Measurements from ENCODE around the gene SYNJ2.
"Not testable (repeated sequence)": the region's sequence is repeated elsewhere in the genome, so short reads cannot be mapped to it uniquely, and the experiment has no call there.

Gene SYNJ2

DNA sequence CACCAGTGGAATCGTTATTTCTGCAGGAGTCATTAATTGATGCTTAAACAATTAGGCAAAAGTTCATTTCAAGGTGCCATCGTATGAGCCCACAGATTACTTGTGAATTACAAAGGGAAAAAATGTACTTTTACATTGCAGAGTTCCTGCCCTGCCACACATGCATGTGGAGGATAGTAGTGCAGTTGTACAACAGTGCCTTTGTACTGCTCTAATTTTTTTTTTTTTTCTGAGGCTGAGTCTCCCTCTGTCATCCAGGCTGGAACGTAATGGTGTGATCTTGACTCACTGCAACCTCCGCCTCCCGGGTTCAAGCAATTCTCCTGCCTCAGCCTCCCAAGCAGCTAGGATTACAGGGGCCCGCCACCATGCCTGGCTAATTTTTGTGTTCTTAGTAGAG is 26.0 kb upstream of the SYNJ2 start:
- DNase-seq = no peak

GRCh38 chr6:157956171-157956730 is 25.4 kb upstream of the SYNJ2 start:
- DNase-seq = no peak

DNA sequence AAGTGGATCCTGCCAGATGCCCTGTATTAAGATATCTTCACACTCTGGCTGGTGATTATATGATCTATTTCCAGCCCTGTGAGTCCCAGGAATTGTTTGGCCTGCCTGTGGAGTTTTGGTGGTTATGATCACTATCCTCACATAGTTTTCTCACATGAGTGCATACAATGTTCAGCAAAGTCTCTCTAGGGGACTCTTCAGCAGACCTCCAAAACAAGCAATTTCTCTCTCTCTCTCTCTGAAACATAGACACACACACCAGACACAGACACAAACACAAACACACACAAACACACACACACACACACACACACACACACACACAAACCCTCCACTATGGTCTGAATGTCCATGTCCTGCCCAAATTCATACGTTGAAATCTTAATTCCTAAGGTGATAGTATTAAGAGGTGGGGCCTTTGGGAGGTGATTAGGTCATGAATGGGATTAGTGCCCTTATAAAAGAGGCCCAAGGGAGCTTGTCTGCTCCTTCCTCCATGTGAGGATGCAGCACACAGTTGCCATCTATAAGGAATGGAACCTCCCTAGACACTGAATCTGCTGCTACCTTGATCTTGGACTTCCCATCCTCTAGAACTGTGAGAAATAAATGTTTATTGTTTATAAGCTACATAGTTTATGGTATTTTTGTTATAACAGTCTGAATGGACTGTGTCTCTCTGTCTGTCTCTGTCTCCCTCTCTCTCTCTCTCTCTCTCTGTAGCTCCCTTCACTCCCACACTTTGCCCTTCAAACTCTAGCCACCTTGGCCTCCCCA is 22.0 kb upstream of the SYNJ2 start:
- DNase-seq = no peak

- no peak for DNase-seq
Measured at GRCh38 chr6:157961153-157961831, 20.4 kb upstream of the SYNJ2 start.

DNA sequence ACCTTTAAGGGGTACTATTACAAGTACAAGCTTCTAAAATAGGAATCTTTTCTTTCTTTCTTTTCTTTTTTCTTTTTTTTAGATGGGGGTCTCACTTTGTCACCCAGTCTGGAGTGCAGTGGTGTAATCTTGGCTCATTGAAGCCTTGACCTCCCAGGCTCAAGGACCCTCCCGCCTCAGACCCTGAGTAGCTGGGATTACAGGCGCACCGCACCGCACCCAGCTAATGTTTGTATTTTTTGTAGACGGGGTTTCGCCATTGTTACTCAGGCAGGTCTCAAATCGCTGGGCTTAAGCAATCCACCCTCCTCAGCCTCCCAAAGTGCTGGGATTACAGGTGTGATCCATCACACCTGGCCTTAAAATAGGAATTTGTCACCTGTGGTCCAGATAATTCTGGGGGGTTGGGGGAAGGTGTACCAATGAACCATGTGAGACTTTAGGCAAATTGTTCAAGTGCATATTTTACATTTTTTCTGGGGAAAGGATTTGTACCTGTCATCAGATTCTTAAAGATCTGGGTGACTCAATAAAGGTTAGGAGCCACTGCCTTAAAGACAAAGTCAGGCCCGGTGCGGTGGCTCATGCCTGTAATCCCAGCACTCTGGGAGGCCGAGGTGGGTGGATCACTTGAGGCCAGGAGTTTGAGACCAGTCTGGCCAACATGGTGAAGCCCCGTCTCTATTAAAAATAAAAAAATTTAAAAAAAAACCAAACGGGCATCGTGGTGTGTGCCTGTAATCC is 19.7 kb upstream of the SYNJ2 start:
- DNase-seq = no peak

GRCh38 chr6:157962601-157963302 is 18.9 kb upstream of the SYNJ2 start:
- DNase-seq = no peak

GRCh38 chr6:157964100-157964499 is 17.6 kb upstream of the SYNJ2 start:
- DNase-seq = no peak

GRCh38 chr6:157965387-157965786 is 16.3 kb upstream of the SYNJ2 start:
- no peak for DNase-seq

DNA sequence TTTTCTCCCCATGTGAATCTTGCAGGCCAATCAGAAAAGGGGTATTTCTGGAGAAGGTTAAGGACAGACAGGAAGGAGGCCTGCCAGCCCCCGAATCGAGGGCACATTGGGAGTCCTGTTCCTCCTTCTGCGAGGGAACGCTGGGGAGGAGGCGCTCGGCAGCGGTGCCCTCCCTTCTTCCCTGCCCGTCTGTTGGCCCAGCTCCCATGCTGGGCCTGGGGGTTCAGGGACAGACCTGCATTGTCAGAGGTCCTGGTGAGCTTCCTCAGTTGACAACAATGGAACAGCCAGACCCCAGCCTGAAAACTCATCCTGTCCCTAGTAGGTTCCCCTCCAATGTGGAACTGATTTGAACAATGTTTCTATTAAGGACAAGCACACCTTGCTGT is 15.1 kb upstream of the SYNJ2 start:
- no peak for DNase-seq

- no peak for DNase-seq
Measured at GRCh38 chr6:157967020-157967419, 14.6 kb upstream of the SYNJ2 start.

DNA sequence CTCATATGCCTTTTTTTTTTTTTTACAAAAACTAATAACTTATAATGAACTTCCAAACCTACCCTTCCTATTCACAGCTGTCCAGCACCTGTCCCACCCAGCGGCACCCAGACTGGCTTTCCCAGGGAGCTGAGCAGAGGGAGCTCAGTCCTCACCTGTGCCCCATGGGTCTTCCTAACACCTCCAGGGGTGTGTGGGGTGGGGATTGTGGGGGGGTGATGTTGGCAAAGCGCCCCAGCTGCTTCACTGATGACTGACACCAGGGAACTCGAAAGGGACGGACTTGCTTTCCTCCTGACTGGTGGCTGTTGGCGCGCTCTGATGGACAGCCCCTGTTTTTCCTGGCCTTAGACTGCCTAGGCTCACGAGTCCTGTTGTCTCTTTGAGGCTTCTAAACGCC is 14.2 kb upstream of the SYNJ2 start:
- DNase-seq = no peak

DNA sequence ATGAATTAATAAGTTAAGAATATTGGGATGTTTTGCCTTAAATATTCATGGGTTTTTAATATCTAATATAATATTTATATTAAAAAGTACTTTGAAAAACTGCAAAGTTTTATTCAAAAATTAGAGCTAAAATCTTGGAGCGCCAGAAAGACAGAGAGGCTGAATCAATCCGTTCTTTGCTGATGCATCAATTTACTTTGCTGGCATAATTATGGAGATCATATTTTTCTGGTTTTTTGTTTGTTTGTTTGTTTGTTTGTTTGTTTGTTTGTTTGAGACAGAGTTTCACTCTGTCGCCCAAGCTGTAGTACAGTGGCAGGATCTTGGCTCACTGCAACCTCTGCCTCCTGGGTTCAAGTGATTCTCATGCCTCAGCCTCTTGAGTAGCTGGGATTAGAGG is 9.5 kb upstream of the SYNJ2 start:
- not testable (repeated sequence) for DNase-seq

DNA sequence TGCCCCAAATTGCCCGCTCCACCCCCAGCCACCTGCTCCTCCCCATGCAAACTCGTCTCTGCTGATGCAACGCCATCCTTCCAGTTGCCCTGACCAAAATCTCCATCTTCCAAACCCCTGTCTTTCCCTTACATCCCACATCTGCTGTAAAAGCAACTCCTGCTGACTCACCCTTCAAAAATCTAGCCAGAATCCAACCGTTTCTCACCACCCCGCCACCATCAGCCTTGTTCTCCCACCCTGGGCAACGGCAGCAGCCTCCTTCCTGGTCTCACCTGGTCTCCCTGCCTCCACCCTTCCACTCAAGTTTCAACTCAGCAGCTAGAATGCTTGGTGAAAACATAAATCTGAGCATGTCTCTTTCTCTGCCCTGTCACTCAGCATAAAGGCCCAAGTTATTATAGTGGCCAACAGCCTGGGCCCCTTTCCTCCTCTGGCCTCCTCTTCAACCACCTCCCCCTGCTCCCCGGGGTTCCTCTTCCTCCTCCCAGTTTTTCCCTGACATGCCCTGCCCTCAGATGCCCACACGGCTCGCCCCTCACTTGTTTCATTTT is 7.2 kb upstream of the SYNJ2 start:
- DNase-seq = no peak

GRCh38 chr6:157974967-157975366 is 6.7 kb upstream of the SYNJ2 start:
- DNase-seq = no peak

DNA sequence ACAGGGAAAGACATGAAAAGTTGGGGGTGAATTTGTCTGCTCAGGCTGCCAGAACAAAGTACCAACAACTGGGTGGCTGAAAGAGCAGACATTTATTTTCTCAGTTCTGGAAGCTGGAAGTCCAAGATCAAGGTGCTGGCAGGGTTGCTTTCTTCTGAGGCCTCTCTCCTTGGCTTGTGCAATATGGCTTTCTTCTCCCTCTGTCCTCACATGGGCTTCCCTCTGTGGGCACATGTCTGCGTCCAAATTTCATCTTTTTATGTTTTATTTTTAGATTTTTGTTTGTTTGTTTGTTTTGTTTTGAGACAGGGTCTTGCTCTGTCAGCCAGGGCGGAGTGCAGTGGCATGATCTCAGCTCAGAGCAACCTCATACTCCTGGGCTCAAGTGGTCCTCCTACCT is 6.2 kb upstream of the SYNJ2 start:
- no peak for DNase-seq

GRCh38 chr6:157976345-157977175 is 5.1 kb upstream of the SYNJ2 start:
- DNase-seq = no peak

GRCh38 chr6:157977176-157977804 is 4.4 kb upstream of the SYNJ2 start:
- no peak for DNase-seq

- DNase-seq = no peak
Measured at GRCh38 chr6:157978021-157978783, 3.5 kb upstream of the SYNJ2 start.

DNA sequence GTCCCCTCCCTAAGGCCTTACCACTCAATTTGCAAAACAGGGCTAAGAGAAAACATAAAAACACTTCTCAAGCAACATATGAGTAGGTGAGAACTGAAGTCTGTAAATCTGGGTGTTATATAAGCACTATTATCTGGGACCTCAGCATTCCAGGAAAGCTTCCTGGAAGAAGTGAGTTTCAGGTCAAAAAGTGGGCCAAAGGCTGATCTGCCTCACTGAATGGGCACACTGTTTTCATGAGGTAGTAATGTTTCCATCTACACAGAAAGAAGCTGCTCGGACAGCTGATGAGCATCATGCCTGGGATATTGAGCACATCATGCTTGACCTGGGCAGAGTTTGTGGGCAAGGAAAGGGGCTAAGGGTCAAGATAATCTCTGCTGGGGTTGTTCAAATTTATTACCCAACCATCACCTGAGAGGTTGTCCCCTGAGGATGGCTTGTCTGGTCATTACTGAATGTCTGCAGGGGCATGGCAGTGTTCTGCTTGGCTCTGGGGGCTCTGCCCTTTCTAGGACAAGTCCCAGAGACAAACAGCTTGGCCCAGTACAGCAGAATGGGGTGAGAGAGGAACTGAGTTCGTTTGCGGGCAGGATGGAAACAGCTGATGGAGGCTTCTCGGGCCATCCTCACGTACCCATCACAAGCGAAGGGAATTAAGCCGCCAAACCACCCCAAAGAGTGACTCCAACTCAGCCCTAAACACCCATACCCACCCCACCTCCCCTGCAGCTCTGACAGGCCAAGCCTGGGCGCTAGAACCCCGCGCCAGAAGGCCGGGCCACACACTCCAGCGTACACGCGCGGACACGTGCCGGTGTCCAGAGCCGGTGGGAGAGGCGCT is 1.2 kb upstream of the SYNJ2 start:
- DNase-seq = peak; percentile 26 to 32

GRCh38 chr6:157981132-157981394 is 600 bp upstream of the SYNJ2 start:
- DNase-seq = no peak

Data from CD4-positive, alpha-beta T cell treated with Interleukin-4 for 1 hour (primary cell).